ENCODE data around the gene DISP3.

GRCh38 chr1:11462224-11462923 lies 16.6 kb upstream of the DISP3 start:
- TF ChIP-seq CTCF (IDR thresholded peaks at IDR 0.05) (no peak), REST (IDR thresholded peaks at IDR 0.05; ENCODE audit: insufficient read depth in 1 of 2, low read depth in 2 of 2, low read length in 1 of 2) (no peak)
